Measurements from ENCODE around the gene OTOP1. TPM values are rescaled to one million over a fixed set of nuclear protein-coding genes. Genes with fewer than 3 reads are reported as not detected.

Gene OTOP1, protein sequence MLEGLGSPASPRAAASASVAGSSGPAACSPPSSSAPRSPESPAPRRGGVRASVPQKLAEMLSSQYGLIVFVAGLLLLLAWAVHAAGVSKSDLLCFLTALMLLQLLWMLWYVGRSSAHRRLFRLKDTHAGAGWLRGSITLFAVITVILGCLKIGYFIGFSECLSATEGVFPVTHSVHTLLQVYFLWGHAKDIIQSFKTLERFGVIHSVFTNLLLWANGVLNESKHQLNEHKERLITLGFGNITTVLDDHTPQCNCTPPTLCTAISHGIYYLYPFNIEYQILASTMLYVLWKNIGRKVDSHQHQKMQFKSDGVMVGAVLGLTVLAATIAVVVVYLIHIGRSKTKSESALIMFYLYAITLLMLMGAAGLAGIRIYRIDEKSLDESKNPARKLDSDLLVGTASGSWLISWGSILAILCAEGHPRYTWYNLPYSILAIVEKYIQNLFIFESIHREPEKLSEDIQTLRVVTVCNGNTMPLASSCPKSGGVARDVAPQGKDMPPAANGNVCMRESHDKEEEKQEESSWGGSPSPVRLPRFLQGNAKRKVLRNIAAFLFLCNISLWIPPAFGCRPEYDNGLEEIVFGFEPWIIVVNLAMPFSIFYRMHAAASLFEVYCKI
- polyA plus RNA-seq (2011; rRNA removed) (not detected in 2 replicates), polyA minus RNA-seq (2011; rRNA and poly(A)+ RNA removed) (not detected in 2 replicates)

DNA sequence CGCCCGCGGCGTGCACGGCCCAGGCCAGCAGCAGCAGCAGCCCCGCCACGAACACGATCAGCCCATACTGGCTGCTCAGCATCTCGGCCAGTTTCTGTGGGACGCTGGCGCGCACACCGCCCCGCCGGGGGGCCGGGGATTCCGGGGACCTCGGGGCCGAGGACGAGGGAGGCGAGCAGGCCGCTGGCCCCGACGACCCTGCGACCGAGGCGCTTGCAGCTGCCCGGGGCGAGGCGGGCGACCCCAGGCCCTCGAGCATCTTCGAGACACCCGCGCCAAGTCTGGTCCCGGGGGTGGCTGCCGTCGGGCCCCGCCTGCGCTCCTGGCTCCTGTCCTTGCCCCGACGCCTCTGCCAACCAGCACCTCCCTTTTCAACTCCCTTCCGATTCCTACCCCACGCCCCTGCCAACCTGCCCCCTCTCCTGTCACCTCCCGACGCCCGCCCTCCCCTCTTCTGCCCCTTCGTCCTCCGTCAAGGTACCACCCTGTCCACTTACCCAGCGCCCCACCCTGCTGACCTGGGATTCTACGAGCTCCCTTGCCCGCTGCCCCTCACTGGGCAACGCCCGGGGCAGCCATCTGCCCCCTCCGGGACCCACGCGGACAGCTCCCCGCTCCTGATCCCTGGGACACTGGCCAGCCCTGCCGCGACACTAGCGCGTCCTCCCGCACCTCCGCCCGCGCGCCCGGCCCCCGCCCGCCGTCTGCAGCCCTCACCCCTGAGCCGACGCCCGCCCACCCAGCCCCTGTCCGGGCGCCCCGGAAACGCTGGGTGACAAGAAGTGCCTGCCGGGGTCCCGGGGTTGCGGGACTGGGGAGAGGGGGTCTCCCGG, at the start of gene OTOP1:
TSS of gene OTOP1 (minus strand) at position 324 of the 833 bp plus-strand sequence. CDS start at position 259, 65 bp downstream.
- no peaks in the 10 kb centered on the region for H3K36me3 ChIP-seq (ENCODE audit: control insufficient read depth, insufficient read depth, low read length)
- POLR2A ChIA-PET: no interaction called here
- DNase-seq (ENCODE audit: low read depth): no peak

DNA sequence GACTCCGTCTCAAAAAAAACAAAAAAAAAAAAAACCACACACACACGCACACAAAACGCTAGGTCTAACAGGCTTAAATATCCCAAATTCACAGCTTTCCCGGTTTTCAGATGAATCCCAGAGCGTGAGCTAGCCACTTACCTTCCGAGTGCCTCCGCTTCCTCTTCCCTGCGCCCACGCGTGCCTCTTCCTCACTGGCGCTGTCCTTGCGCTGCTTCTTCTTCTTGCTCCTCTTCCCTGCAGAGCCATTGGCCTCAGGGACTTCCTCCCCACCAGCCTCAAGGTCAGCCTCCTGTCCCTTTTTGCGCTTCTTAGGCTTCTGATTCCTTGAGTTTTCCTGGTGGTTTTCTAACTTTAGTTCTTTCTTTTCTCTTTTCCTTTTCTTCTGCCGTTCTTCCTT, 47.5 kb upstream of the OTOP1 start:
- H3K36me3 ChIP-seq (ENCODE audit: control insufficient read depth, insufficient read depth, low read length): peaks cover 11% of the 10 kb centered on the region
- ChIA-PET POLR2A (no interaction called here), CTCF (no interaction called here)
- DNase-seq (ENCODE audit: low read depth): no peak
- H3K4me3 ChIP-seq (ENCODE audit: low read depth, low read length): no peak overlapping the region
- TF ChIP-seq, protein P1, sequence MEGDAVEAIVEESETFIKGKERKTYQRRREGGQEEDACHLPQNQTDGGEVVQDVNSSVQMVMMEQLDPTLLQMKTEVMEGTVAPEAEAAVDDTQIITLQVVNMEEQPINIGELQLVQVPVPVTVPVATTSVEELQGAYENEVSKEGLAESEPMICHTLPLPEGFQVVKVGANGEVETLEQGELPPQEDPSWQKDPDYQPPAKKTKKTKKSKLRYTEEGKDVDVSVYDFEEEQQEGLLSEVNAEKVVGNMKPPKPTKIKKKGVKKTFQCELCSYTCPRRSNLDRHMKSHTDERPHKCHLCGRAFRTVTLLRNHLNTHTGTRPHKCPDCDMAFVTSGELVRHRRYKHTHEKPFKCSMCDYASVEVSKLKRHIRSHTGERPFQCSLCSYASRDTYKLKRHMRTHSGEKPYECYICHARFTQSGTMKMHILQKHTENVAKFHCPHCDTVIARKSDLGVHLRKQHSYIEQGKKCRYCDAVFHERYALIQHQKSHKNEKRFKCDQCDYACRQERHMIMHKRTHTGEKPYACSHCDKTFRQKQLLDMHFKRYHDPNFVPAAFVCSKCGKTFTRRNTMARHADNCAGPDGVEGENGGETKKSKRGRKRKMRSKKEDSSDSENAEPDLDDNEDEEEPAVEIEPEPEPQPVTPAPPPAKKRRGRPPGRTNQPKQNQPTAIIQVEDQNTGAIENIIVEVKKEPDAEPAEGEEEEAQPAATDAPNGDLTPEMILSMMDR (IDR thresholded peaks at IDR 0.05; ENCODE audit: insufficient read depth, low read depth, low read length): no peak
- no peaks in the 10 kb centered on the region for H3K27me3 ChIP-seq (ENCODE audit: control insufficient read depth, insufficient read depth, low read length)

More for the DNA sequence above, at the start of gene OTOP1:
- H3K4me3 ChIP-seq (ENCODE audit: low read depth, low read length): no peak within 1 kb of the TSS
- H3K27me3 ChIP-seq (ENCODE audit: control insufficient read depth, insufficient read depth, low read length): peaks cover 26% of the 10 kb centered on the region
- TF ChIP-seq, protein P1 (IDR thresholded peaks at IDR 0.05; ENCODE audit: insufficient read depth, low read depth, low read length): no peak
- CTCF ChIA-PET: interaction anchor here (0.8 kb wide), 1 partner anchor 44 kb away, joined by 3 read pairs; no protein-coding TSS in a partner anchor

DNA sequence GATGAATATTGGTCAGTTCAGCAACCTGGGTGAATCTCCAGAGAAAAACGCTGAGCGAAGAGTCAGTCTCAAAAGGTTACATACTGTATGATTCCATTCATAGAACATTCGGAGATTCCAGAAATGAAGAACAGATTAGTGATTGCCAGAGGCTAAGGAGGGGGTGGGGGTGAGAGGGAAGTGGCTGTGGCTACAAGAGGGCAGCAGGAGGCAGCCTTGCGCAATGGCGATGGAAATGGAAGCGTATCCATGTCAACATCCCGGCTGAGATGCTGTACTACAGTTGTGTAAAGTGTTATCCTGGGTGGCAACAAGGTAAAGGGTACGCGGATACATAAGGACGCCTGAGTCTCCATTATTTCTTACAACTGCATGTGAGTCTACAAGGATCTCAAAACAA, 45.2 kb upstream of the OTOP1 start:
- CTCF ChIA-PET: no interaction called here
- DNase-seq (ENCODE audit: low read depth): no peak

DNA sequence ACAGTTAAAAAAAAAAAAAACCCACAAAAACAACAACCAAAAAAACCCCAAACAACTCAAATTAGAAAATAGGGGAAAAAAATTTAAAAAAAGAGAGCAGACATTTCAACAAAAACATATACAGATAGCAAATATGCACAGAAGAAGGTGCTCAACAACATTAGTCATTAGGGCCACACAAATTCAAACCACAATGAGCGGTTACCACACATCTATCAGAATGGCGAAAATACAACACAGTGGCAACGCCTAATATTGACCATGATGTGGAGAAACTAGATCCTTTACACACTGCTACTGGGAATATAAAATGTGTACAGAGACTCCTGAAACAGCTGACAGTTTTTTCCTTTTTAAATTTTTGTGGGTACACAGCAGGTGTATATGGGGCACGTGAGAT, 43.8 kb upstream of the OTOP1 start:
- ChIA-PET POLR2A (no interaction called here), CTCF (no interaction called here)
- DNase-seq (ENCODE audit: low read depth): no peak
- TF ChIP-seq, protein P1 (IDR thresholded peaks at IDR 0.05; ENCODE audit: insufficient read depth, low read depth, low read length): no peak
- H3K4me3 ChIP-seq (ENCODE audit: low read depth, low read length): no peak overlapping the region
- H3K27me3 ChIP-seq (ENCODE audit: control insufficient read depth, insufficient read depth, low read length): no peaks in the 10 kb centered on the region
- H3K36me3 ChIP-seq (ENCODE audit: control insufficient read depth, insufficient read depth, low read length): peaks cover 4% of the 10 kb centered on the region

More for the DNA sequence above, 45.2 kb upstream of the OTOP1 start:
- TF ChIP-seq, protein P1 (IDR thresholded peaks at IDR 0.05; ENCODE audit: insufficient read depth, low read depth, low read length): no peak
- H3K36me3 ChIP-seq (ENCODE audit: control insufficient read depth, insufficient read depth, low read length): peaks cover 4% of the 10 kb centered on the region
- POLR2A ChIA-PET: no interaction called here
- no peak overlapping the region for H3K4me3 ChIP-seq (ENCODE audit: low read depth, low read length)
- H3K27me3 ChIP-seq (ENCODE audit: control insufficient read depth, insufficient read depth, low read length): no peaks in the 10 kb centered on the region
